Mucosa of rectum (tissue), 2 donors: Measurements from ENCODE around the gene GSTA5.
"Not testable (repeated sequence)": the region's sequence is repeated elsewhere in the genome, so short reads cannot be mapped to it uniquely, and the experiment has no call there.

Experiments
- H3K27ac ChIP-seq, 2 donors: one replicate each; pipeline ENCODE4 v1.7.0; 2013; ENCODE audit warnings: inconsistent platforms in 2 of 2, low read depth in 2 of 2, low read length in 2 of 2
- H3K27me3 ChIP-seq, 2 donors: one replicate each; pipeline ENCODE4 v1.7.0; 2013; ENCODE audit warnings: low read length in 2 of 2; ENCODE audit not compliant: control insufficient read depth in 2 of 2, insufficient read depth in 2 of 2
- H3K36me3 ChIP-seq, 2 donors: one replicate each; pipeline ENCODE4 v1.7.0; 2013; ENCODE audit warnings: low read length in 2 of 2; ENCODE audit not compliant: control insufficient read depth in 2 of 2, insufficient read depth in 2 of 2
- H3K4me1 ChIP-seq, 2 donors: one replicate each; pipeline ENCODE4 v1.7.0; 2013; ENCODE audit warnings: low read length in 2 of 2, mild to moderate bottlenecking in 1 of 2; ENCODE audit not compliant: control insufficient read depth in 2 of 2, insufficient read depth in 2 of 2
- H3K4me3 ChIP-seq, 2 donors: one replicate each; pipeline ENCODE4 v1.7.0; 2013; ENCODE audit warnings: low read length in 2 of 2
- H3K9ac ChIP-seq, 2 donors: one replicate each; pipeline ENCODE4 v1.7.0; 2013; ENCODE audit warnings: low read length in 2 of 2, low read depth in 1 of 2, mild to moderate bottlenecking in 1 of 2
- H3K9me3 ChIP-seq, 2 donors: one replicate each; pipeline ENCODE4 v1.7.0; 2013; ENCODE audit warnings: low read length in 2 of 2; ENCODE audit not compliant: control insufficient read depth in 2 of 2
- donor health status: healthy.
- donor health status: Normal muscosa, but diverticular disease.

The GSTA5 gene

DNA sequence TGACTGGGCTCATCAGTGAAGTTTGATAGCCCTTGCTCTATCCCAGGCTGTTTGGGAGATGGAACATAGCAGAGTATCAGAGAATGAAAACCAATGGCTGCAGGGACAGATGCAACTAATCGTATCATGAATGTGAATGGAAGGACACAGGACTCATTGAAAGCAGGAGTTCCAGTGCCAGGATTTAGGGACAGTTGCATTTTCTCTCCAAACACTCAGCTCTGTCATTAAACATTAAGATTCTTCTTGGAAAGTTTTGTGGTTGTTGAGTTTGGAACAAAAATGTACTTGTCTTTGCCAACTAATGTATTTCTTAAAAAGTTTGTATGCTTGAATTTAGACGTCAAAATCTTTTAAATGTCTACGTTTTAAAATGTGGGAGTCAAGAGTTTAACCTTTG, 31.0 kb upstream of the GSTA5 start:
- Histone ChIP-seq H3K9me3 (no peaks in the 10 kb centered on the region), H3K36me3 (no peaks in the 10 kb centered on the region), H3K4me1 (peaks cover 0 to 3% of the 10 kb centered on the region in 2 donors), H3K27ac (no peak overlapping the region), H3K4me3 (no peak overlapping the region), H3K27me3 (no peaks in the 10 kb centered on the region), H3K9ac (no peak overlapping the region)

DNA sequence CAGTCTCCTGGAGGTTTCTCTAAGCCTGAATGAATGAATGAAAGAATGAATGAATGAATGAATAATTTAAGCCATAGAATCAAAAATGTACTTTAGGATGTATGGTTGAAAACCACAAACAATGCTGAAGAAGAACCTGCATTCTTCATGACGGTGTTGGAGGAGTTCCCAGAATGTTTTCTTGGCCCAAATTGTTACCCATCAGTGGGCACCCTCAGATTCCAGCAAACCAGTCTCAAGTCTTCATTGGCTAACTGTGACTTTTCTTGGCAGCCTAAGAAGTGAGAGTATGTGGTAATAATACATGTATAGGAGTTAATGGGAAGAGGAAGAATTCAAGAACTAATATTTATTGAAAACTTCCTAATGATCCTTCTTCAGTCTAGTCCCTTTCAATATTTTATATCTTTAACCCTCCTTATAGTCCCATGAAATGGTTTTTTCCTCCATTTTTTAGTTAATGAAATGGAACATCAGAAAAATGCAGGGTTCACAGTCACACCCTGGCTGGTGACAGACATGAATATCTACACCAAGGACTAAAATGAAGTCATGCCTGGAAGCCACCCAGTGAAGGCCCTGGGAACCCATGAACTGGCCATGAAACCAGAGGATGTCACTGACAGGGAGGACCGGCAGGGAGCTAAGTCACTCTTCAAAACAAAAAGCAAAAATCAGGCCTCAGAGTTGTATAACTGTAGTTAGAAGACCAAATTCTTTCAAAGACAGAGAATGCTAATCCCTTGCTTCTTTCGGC, 29.9 kb upstream of the GSTA5 start:
- not testable (repeated sequence) for H3K27ac ChIP-seq

DNA sequence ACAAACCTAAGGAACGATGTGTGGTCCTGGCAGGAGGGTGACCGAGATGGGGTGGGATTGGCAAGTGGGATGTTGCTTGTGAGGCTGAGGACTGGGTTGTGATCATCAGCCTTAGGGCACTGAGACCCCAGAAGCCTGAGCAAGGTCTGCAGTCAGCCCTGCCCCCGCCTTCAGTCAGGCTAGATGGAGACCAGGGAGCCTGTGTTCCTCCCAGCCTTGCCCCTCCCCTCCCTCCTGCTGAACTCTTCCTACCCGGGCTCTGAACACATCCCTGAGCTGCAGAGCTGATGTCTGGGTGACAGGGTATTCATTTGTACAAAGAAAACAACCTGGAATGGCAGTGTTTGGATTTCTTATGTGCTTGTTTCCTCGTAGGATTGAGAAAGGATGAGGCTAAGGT, 28.3 kb upstream of the GSTA5 start:
- H3K27ac ChIP-seq, H3K4me3 ChIP-seq, H3K9ac ChIP-seq: not testable (repeated sequence)

More for the DNA sequence above, 29.9 kb upstream of the GSTA5 start:
- not testable (repeated sequence) for H3K27me3 ChIP-seq, H3K9me3 ChIP-seq, H3K9ac ChIP-seq, H3K36me3 ChIP-seq, H3K4me3 ChIP-seq, H3K4me1 ChIP-seq

DNA sequence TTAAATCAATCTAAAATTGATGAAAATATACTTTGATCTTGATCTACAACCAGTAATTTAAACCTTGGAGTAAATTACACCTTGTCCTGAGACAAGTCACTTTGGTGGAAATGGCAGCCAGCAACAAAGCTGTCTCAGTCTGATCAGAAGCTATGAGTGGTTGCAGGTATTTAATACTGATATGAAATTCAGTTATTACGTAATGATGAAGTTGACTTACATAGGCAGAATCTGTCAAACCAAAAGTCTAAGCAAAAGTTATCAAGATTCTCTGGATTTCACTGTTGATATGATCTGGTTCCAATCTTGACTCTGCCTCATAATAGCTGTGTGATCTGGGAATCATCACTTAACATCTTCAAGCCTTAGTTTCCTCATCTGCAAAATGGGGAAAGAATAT, 27.6 kb upstream of the GSTA5 start:
- Histone ChIP-seq H3K36me3 (no peaks in the 10 kb centered on the region), H3K4me1 (peaks cover 0 to 3% of the 10 kb centered on the region in 2 donors), H3K9me3 (no peaks in the 10 kb centered on the region), H3K4me3 (no peak overlapping the region), H3K27me3 (no peaks in the 10 kb centered on the region), H3K27ac (no peak overlapping the region), H3K9ac (no peak overlapping the region)

More for the DNA sequence above, 28.3 kb upstream of the GSTA5 start:
- not testable (repeated sequence) for H3K27me3 ChIP-seq, H3K9me3 ChIP-seq, H3K4me1 ChIP-seq, H3K36me3 ChIP-seq

DNA sequence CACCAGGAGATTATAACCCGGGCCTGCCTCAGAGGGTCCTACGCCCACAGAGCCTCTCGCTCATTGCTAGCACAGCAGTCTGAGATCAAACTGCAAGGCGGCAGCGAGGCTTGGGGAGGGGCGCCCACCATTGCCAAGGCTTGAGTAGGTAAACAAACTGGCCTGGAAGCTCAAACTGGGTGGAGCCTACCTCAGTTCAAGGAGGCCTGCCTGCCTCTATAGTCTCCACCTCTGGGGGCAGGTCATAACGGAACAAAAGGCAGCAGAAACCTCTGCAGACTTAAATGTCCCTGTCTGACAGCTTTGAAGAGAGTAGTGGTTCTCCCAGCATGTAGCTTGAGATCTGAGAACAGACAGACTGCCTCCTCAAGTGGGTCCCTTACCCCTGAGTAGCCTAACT, 20.5 kb upstream of the GSTA5 start:
- not testable (repeated sequence) for H3K4me3 ChIP-seq, H3K36me3 ChIP-seq, H3K27ac ChIP-seq, H3K9me3 ChIP-seq, H3K9ac ChIP-seq, H3K4me1 ChIP-seq, H3K27me3 ChIP-seq

DNA sequence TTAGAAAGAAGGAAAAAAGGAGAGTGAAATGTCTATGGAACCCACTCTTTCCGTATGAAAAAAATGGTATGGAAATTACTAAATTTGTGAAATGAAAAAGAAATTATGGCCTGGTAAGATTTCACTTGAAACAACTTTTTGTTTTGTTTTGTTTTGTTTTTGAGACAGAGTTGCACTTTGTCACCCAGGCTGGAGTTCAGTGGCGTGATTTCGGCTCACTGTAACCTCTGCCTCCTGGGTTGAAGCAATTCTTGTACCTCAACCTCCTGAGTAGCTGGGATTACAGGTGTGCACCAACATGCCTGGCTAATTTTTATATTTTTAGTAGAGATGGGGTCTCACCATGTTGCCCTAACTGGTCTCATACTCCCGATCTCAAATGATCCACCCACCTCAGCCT, 17.8 kb upstream of the GSTA5 start:
- Histone ChIP-seq H3K4me1 (no peaks in the 10 kb centered on the region), H3K4me3 (no peak overlapping the region), H3K27ac (no peak overlapping the region)

DNA sequence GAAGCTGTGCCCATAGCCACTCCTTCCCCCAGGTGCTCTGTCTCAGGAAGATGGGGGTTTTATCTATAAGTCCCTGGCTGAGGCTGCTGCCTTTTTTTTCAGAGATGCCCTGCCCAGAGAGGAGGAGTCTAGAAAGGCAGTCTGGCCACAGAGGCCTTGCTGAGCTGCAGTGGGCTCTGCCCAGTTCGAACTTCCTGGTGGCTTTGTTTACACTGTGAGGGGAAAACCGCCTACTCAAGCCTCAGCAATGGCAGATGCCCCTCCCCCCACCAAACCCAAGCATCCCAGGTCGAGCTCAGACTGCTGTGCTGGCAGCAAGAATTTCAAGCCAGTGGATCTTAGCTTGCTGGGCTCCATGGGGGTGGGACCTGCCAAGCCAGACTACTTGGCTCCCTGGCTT, 15.5 kb upstream of the GSTA5 start:
- H3K27ac ChIP-seq, H3K4me1 ChIP-seq, H3K9me3 ChIP-seq, H3K27me3 ChIP-seq, H3K4me3 ChIP-seq, H3K9ac ChIP-seq, H3K36me3 ChIP-seq: not testable (repeated sequence)

More for the DNA sequence above, 17.8 kb upstream of the GSTA5 start:
- Histone ChIP-seq H3K27me3 (no peaks in the 10 kb centered on the region), H3K9ac (no peak overlapping the region), H3K9me3 (no peaks in the 10 kb centered on the region), H3K36me3 (no peaks in the 10 kb centered on the region)

DNA sequence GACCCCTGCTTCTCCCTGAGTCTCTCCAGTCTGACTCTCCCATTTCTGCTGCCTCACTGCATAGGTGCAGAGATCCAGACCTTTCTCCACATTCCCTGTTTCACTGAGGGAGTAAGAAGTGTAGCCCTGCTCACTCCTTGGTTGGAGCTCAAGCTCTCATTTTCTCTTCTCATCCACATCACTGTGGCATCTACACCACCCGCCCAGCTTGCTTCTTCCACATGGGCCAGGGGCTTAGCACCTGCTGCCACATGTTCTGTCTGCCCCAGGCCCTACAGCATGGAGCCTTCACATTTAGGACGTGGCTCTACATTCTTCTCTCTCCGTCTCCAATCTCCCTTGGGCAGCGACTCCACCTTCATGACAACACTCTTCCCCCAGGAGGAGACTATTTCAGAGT, 8.5 kb upstream of the GSTA5 start:
- H3K27ac ChIP-seq, result no peak overlapping the region
- no peaks in the 10 kb centered on the region for H3K4me1 ChIP-seq
- no peak overlapping the region for H3K4me3 ChIP-seq
- H3K9ac ChIP-seq, result no peak overlapping the region
- no peaks in the 10 kb centered on the region for H3K9me3 ChIP-seq
- H3K36me3 ChIP-seq, result no peaks in the 10 kb centered on the region
- H3K27me3 ChIP-seq, result no peaks in the 10 kb centered on the region

DNA sequence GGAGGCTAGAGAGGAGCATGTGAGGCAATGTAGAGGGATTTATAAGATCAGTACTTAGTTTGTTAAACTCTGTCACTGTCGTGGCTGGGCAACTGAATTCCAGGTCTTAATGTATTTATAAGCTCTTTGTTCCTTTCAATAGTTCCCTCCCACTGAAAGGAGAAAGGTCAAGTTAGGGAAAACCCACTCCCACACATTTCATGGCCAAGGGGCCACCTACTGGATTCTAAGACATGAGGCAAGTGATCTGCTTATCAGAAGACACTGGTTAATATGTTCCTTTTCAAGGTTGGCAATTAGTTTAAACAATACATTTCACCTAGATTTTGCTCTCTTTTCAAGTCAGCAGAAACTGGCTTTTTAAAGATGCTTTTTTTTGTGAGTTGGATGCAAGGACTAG, 5.4 kb upstream of the GSTA5 start:
- no peak overlapping the region for H3K27ac ChIP-seq
- H3K4me3 ChIP-seq, result no peak overlapping the region

DNA sequence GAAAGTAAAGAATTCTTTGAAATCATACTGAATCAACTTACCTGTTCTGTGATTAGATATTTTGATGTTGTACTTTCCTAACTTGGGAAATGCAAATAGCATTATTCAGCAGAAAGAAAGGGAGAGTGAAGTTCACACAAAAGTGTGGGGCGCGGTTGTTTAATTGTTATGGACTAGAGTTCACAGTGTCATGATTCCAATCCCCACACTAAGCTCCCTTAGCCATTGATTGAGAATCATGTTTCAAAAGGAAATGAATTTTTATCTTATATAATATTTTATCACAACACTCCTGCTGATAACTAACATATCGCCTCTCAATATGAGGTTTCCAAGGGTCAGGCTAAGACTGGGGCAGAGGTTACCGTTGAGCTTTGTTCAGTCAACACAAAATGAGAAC, 3.0 kb upstream of the GSTA5 start:
- Histone ChIP-seq H3K27ac (no peak overlapping the region), H3K36me3 (no peaks in the 10 kb centered on the region), H3K9me3 (no peaks in the 10 kb centered on the region), H3K9ac (no peak overlapping the region), H3K4me3 (no peak overlapping the region), H3K27me3 (no peaks in the 10 kb centered on the region), H3K4me1 (no peaks in the 10 kb centered on the region)

More for the DNA sequence above, 5.4 kb upstream of the GSTA5 start:
- Histone ChIP-seq H3K4me1 (no peaks in the 10 kb centered on the region), H3K36me3 (no peaks in the 10 kb centered on the region), H3K27me3 (no peaks in the 10 kb centered on the region), H3K9me3 (no peaks in the 10 kb centered on the region), H3K9ac (no peak overlapping the region)
